GM21515 (cell line): ENCODE measurements around the gene ZNF506.
"Not testable (repeated sequence)": the region's sequence is repeated elsewhere in the genome, so short reads cannot be mapped to it uniquely, and the experiment has no call there.

Source experiments
- ATAC-seq: cut with Tn5 transposase; IDR thresholded peaks from one replicate; pipeline ENCODE4 v1.9.1; 2021; ENCODE audit not compliant: unreplicated experiment

The ZNF506 gene

GRCh38 chr19:19821366-19821951 lies at the start of gene ZNF506:
Gene ZNF506 (minus strand): TSS chr19:19821750. CDS start chr19:19821603, 147 bp downstream.
- peak; percentile 86 for ATAC-seq

GRCh38 chr19:19870086-19870485 lies 48.5 kb upstream of the ZNF506 start:
- not testable (repeated sequence) for ATAC-seq

GRCh38 chr19:19866611-19867248 lies 45.2 kb upstream of the ZNF506 start:
- ATAC-seq, result no peak

GRCh38 chr19:19865750-19866610 lies 44.4 kb upstream of the ZNF506 start, which contains the start of gene ZNF253:
Gene ZNF253 (plus strand): TSS chr19:19865882. CDS start chr19:19865997, 115 bp downstream.
- peak; percentile 97 for ATAC-seq

- no peak for ATAC-seq
Measured at GRCh38 chr19:19860756-19861390, 39.3 kb upstream of the ZNF506 start.

GRCh38 chr19:19858751-19859150 lies 37.2 kb upstream of the ZNF506 start:
- no peak for ATAC-seq

- not testable (repeated sequence) for ATAC-seq
Measured at GRCh38 chr19:19851740-19852139, 30.2 kb upstream of the ZNF506 start.

- no peak for ATAC-seq
Measured at GRCh38 chr19:19849056-19849455, 27.5 kb upstream of the ZNF506 start.

GRCh38 chr19:19847781-19848180 lies 26.2 kb upstream of the ZNF506 start:
- ATAC-seq, result no peak

GRCh38 chr19:19835560-19836038 lies 14.0 kb upstream of the ZNF506 start:
- ATAC-seq, result no peak

- ATAC-seq, result no peak
Measured at GRCh38 chr19:19826875-19827274, 5.3 kb upstream of the ZNF506 start.

- no peak for ATAC-seq
Measured at GRCh38 chr19:19823916-19824315, 2.4 kb upstream of the ZNF506 start.

GRCh38 chr19:19821976-19822375 lies 426 bp upstream of the ZNF506 start:
- peak; percentile 1 for ATAC-seq

GRCh38 chr19:19820774-19821320 lies 703 bp downstream of the ZNF506 start:
- ATAC-seq, result no peak

GRCh38 chr19:19817357-19817756 lies 4.2 kb downstream of the ZNF506 start:
- no peak for ATAC-seq

GRCh38 chr19:19816679-19817078 lies 4.9 kb downstream of the ZNF506 start:
- no peak for ATAC-seq

- ATAC-seq, result not testable (repeated sequence)
Measured at GRCh38 chr19:19811999-19812398, 9.6 kb downstream of the ZNF506 start.

- ATAC-seq, result no peak
Measured at GRCh38 chr19:19805480-19805879, 16.1 kb downstream of the ZNF506 start.

- no peak for ATAC-seq
Measured at GRCh38 chr19:19788015-19788414, 33.5 kb downstream of the ZNF506 start.

GRCh38 chr19:19785476-19785875 lies 36.1 kb downstream of the ZNF506 start:
- not testable (repeated sequence) for ATAC-seq

- ATAC-seq, result no peak
Measured at GRCh38 chr19:19782783-19783182, 38.8 kb downstream of the ZNF506 start.
